ENCODE data around the gene CDK4. TPM values are rescaled to one million over a fixed set of nuclear protein-coding genes. Genes with fewer than 3 reads are reported as not detected.
A peak's percentile ranks its signal among the peaks of the same experiment; 100 is the strongest.

Gene CDK4
- total and polyA plus RNA-seq, 7 donors: 38.0 to 105 (median 56.6) TPM

DNA sequence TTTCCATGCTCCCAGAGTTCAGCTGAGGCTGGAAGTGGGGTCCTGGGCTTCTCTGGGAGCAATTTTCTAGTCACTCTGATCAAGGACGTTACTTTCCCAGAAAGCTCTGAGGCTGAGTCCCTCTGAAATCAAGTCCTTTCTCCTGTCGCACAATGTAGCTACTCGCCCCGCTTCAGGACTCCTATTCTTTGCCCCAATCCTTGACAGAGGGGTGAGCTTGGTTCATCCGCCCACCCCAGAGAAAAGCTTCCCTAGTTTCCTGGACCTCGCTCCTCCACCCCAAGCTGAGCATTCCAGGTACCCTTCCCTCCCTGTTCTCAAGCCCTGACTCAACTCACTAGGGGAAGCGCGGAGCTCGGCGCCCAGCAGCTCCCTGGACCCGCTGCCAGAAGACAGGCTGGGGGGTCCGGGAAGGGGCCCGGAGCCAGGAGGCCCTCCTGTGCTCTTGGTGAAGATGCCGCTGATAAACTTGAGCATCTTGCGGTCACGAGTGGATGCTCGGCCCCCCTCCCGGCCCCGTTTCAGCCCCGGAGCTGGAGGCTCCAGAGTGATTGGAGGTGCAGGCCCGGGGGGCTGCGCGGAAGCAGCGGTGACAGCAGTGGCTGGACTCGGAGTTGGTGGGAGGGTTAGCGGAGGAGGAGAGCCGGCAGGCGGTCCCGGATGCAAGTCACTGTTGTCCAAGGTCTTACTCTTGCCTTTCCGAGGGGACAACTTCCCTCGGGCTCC is 15.2 kb downstream of the CDK4 start:
- H3K36me3 ChIP-seq (ENCODE audit: insufficient read depth in 1 of 2, low read depth in 1 of 2): no peaks in the 10 kb centered on the region
- WGBS, 3 donors: 20 to 22% (median 22%) methylated on average over 29 to 31 of the region's 31 CpGs
- peaks cover 0 to 66% (median 25%) of the 10 kb centered on the region in 3 donors for H3K27me3 ChIP-seq (ENCODE audit: insufficient read depth in 3 of 3, low read length in 2 of 3)
- H3K4me3 ChIP-seq: peak overlapping the region; percentile 65
- no peaks in the 10 kb centered on the region for H3K9me3 ChIP-seq
- H3K4me1 ChIP-seq: peaks cover 25% of the 10 kb centered on the region
- intact Hi-C loops (cut with DNase I): no loop called here
- DNase-seq: no peak
- H3K27ac ChIP-seq: no peak overlapping the region
- TF ChIP-seq, protein P1, sequence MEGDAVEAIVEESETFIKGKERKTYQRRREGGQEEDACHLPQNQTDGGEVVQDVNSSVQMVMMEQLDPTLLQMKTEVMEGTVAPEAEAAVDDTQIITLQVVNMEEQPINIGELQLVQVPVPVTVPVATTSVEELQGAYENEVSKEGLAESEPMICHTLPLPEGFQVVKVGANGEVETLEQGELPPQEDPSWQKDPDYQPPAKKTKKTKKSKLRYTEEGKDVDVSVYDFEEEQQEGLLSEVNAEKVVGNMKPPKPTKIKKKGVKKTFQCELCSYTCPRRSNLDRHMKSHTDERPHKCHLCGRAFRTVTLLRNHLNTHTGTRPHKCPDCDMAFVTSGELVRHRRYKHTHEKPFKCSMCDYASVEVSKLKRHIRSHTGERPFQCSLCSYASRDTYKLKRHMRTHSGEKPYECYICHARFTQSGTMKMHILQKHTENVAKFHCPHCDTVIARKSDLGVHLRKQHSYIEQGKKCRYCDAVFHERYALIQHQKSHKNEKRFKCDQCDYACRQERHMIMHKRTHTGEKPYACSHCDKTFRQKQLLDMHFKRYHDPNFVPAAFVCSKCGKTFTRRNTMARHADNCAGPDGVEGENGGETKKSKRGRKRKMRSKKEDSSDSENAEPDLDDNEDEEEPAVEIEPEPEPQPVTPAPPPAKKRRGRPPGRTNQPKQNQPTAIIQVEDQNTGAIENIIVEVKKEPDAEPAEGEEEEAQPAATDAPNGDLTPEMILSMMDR (IDR thresholded peaks at IDR 0.05): no peak
- ATAC-seq: no peak

DNA sequence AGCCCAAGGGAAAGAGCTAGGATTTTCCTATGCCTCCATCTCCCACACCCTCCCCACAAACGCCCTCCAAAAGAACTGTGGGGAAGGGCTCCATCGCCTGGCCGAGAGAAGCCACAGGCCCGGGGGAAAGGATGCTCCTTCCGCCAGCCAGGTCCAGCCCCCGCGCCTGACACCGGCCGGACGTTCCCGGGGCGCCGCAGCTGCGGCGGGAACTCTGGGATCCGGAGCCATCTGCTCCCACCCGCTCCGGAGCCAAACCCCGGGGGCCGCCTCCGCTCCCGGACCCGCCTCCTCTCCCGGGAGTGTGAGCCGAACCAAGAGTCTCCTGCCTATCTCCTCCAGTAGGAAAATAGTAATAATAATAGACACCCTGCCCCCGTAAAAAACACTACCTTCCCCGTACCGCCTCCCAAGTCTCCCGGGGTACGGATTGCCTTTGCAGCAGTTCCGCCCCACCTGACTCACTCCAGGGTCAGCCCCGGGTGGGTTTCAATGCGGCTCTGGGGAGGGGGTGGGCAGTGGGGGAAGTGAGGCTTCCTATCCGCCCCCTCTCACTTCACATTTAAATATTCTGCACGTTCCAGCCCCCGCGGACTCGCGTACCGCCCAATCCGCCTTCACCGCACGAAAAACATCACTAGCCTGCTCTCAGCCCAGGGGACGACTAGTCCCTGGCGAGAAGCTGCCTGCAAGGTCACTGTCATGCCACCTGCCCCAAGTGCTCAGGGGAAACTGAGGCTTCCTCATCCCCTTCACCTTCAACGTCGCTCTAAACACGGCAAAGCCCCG is 16.0 kb downstream of the CDK4 start:
- 3 to 10% (median 8%) methylated on average over 49 of the region's 49 CpGs for WGBS, 3 donors
- Histone ChIP-seq H3K27me3 (ENCODE audit: insufficient read depth in 3 of 3, low read length in 2 of 3) (peaks cover 0 to 65% (median 22%) of the 10 kb centered on the region in 3 donors), H3K27ac (no peak overlapping the region), H3K4me1 (peaks cover 25% of the 10 kb centered on the region), H3K36me3 (ENCODE audit: insufficient read depth in 1 of 2, low read depth in 1 of 2) (no peaks in the 10 kb centered on the region), H3K4me3 (peak overlapping the region; percentile 65), H3K9me3 (no peaks in the 10 kb centered on the region)
- ATAC-seq: peak; percentile 17 to 58 (median 28)
- TF ChIP-seq, protein P1 (IDR thresholded peaks at IDR 0.05): no peak
- intact Hi-C loops (cut with DNase I): no loop called here
- DNase-seq: no peak

GRCh38 chr12:57735198-57735855 is 16.8 kb downstream of the CDK4 start:
- Histone ChIP-seq H3K4me3 (peak overlapping the region; percentile 65), H3K4me1 (peaks cover 25% of the 10 kb centered on the region), H3K27me3 (ENCODE audit: insufficient read depth in 3 of 3, low read length in 2 of 3) (peaks cover 0 to 62% (median 24%) of the 10 kb centered on the region in 3 donors), H3K27ac (no peak overlapping the region), H3K36me3 (ENCODE audit: insufficient read depth in 1 of 2, low read depth in 1 of 2) (no peaks in the 10 kb centered on the region), H3K9me3 (no peaks in the 10 kb centered on the region)
- peak in 2 of 4 donors; percentile 29 to 35 for ATAC-seq
- WGBS, 3 donors: 19 to 26% (median 21%) methylated on average over 7 to 8 of the region's 8 CpGs
- TF ChIP-seq, protein P1 (IDR thresholded peaks at IDR 0.05): no peak
- intact Hi-C loops (cut with DNase I): no loop called here
- DNase-seq: no peak

DNA sequence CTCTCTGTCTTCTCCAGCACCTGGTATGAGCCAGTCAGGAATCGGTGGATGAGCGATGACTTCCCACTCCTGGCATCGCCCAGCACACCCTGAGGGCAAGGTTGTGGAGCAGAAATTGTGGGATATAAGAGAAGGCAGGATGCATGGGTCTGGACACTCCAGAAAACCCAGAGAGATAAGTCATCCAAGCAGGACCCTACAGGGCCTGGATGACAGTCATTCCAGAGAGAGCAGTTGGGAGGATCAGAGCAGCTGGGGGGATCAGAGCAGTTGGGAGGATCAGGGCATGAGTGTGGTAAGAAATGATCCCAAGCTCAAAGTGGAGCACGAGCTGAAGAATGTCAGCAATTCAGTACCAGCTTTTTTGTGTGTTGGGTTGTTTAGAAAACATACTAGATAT is 17.5 kb downstream of the CDK4 start:
- TF ChIP-seq, protein P1 (IDR thresholded peaks at IDR 0.05): no peak
- Histone ChIP-seq H3K4me1 (peaks cover 25% of the 10 kb centered on the region), H3K4me3 (no peak overlapping the region), H3K27ac (no peak overlapping the region), H3K36me3 (ENCODE audit: insufficient read depth in 1 of 2, low read depth in 1 of 2) (no peaks in the 10 kb centered on the region), H3K27me3 (ENCODE audit: insufficient read depth in 3 of 3, low read length in 2 of 3) (peaks cover 0 to 58% (median 24%) of the 10 kb centered on the region in 3 donors), H3K9me3 (no peaks in the 10 kb centered on the region)
- intact Hi-C loops (cut with DNase I): no loop called here
- no peak for ATAC-seq
- no peak for DNase-seq
- 79 to 84% (median 82%) methylated on average over 4 of the region's 4 CpGs for WGBS, 3 donors
